ENCODE data around the gene FMN1. TPM values are rescaled to one million over a fixed set of nuclear protein-coding genes. Genes with fewer than 3 reads are reported as not detected.
A peak's percentile ranks its signal among the peaks of the same experiment; 100 is the strongest.

Gene FMN1
- total RNA-seq, 1 experiment from 2014 or later: 2.4 TPM

DNA sequence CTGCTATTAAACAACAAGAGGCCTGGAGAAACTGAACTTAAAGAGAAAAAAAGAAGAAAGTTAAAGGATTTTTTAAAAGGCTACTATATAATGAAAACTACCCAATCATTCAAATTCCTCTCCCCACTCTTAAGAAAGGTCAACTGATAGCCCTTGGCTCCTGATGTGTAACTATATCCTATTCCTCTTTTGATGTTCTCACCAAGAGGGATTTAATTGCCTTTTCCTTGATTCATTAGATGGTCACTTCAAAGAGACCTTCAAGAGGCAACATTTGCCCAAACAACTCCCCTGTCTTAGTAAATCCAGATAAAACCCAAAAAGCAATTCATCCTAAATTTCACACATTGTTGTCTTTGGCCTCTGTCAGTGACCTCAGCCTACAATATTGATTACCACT is 86.0 kb downstream of the FMN1 start:
- no peaks in the 10 kb centered on the region for H3K9me3 ChIP-seq (ENCODE audit: low read length)
- no TSS peak for BruUV-seq (replicated peaks)
- ChIA-PET CTCF (no interaction called here), POLR2A (ENCODE audit: unreplicated experiment) (interaction anchor here (0.6 kb wide), 1 partner anchor 1782 kb away, joined by 4 read pairs; the partner anchor contains the start of gene KLF13)
- no peaks in the 10 kb centered on the region for H4K20me1 ChIP-seq (ENCODE audit: low read length)
- no peak overlapping the region for H3K4me3 ChIP-seq (ENCODE audit: low read length)
- H3K79me2 ChIP-seq (ENCODE audit: low read length): no peaks in the 10 kb centered on the region
- peak overlapping the region; percentile 28 for H3K4me2 ChIP-seq (ENCODE audit: low read length)
- no peaks in the 10 kb centered on the region for H3K9me2 ChIP-seq (replicated peaks; ENCODE audit: low read length)
- intact Hi-C loops (cut with micrococcal nuclease): no loop called here
- peak overlapping the region; percentile 66 for H3K27ac ChIP-seq (ENCODE audit: low read length)
- peaks cover 65% of the 10 kb centered on the region for H3K4me1 ChIP-seq (ENCODE audit: insufficient read depth, low read length)
- peak overlapping the region; percentile 3; the same call in 1 of the 2 replicates for H3K9ac ChIP-seq (ENCODE audit: low read length)
- no peaks in the 10 kb centered on the region for H3K36me3 ChIP-seq (ENCODE audit: low read depth, low read length)
- no peaks in the 10 kb centered on the region for H3K27me3 ChIP-seq (ENCODE audit: low read length)
- peaks cover 5% of the 10 kb centered on the region for H3F3A ChIP-seq (ENCODE audit: low read length, unreplicated experiment)
- no peak for DNase-seq
- ATAC-seq: no peak
- no peak overlapping the region for H2AFZ ChIP-seq (ENCODE audit: low read length)
- TF ChIP-seq, protein P1, sequence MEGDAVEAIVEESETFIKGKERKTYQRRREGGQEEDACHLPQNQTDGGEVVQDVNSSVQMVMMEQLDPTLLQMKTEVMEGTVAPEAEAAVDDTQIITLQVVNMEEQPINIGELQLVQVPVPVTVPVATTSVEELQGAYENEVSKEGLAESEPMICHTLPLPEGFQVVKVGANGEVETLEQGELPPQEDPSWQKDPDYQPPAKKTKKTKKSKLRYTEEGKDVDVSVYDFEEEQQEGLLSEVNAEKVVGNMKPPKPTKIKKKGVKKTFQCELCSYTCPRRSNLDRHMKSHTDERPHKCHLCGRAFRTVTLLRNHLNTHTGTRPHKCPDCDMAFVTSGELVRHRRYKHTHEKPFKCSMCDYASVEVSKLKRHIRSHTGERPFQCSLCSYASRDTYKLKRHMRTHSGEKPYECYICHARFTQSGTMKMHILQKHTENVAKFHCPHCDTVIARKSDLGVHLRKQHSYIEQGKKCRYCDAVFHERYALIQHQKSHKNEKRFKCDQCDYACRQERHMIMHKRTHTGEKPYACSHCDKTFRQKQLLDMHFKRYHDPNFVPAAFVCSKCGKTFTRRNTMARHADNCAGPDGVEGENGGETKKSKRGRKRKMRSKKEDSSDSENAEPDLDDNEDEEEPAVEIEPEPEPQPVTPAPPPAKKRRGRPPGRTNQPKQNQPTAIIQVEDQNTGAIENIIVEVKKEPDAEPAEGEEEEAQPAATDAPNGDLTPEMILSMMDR (conservative IDR thresholded peaks at IDR 0.05; ENCODE audit: low read depth, low read length): no peak
- TF ChIP-seq EZH2 (IDR thresholded peaks at IDR 0.05; ENCODE audit: low read length, unreplicated experiment) (no peak), EZH2phosphoT487 (IDR thresholded peaks at IDR 0.05; ENCODE audit: borderline replicate concordance, low read length) (no peak)

DNA sequence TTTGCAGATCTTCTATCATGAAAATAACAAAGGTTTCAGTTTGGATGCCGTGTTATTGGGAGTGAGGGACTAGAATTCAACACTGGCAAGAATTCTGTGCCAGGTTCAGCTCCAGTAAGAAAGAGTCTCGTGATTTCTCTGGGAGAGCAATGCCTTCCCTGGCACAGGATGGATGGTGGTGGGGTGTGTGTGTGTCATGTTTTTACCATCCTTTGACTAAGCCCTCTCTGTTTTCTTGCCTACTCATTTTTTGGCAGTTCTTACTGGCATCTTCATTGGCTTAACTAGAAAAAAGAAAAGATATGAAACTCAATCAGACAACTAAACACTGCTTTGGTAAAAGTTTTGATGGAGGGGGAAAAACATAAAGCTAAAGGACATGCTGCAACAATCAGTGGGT is 86.6 kb downstream of the FMN1 start:
- no peak overlapping the region for H3K4me3 ChIP-seq (ENCODE audit: low read length)
- no peak overlapping the region for H2AFZ ChIP-seq (ENCODE audit: low read length)
- peak; percentile 62 for ATAC-seq
- H3K27ac ChIP-seq (ENCODE audit: low read length): peak overlapping the region; percentile 66
- intact Hi-C loops (cut with micrococcal nuclease): no loop called here
- POLR2A ChIA-PET (ENCODE audit: unreplicated experiment): interaction anchor here (0.6 kb wide), 1 partner anchor 1781 kb away, joined by 4 read pairs; the partner anchor contains the start of gene KLF13
- H4K20me1 ChIP-seq (ENCODE audit: low read length): no peaks in the 10 kb centered on the region
- CTCF ChIA-PET: no interaction called here
- no peaks in the 10 kb centered on the region for H3K9me2 ChIP-seq (replicated peaks; ENCODE audit: low read length)
- H3F3A ChIP-seq (ENCODE audit: low read length, unreplicated experiment): peaks cover 5% of the 10 kb centered on the region
- H3K4me1 ChIP-seq (ENCODE audit: insufficient read depth, low read length): peaks cover 70% of the 10 kb centered on the region
- peak overlapping the region; percentile 3; the same call in 1 of the 2 replicates for H3K9ac ChIP-seq (ENCODE audit: low read length)
- no TSS peak for BruUV-seq (replicated peaks)
- peak overlapping the region; percentile 28 for H3K4me2 ChIP-seq (ENCODE audit: low read length)
- no peaks in the 10 kb centered on the region for H3K79me2 ChIP-seq (ENCODE audit: low read length)
- DNase-seq: peak; percentile 82
- no peaks in the 10 kb centered on the region for H3K36me3 ChIP-seq (ENCODE audit: low read depth, low read length)
- no peaks in the 10 kb centered on the region for H3K9me3 ChIP-seq (ENCODE audit: low read length)
- H3K27me3 ChIP-seq (ENCODE audit: low read length): no peaks in the 10 kb centered on the region
- TF ChIP-seq, protein P1 (conservative IDR thresholded peaks at IDR 0.05; ENCODE audit: low read depth, low read length): no peak
- no peak for TF ChIP-seq EZH2 (IDR thresholded peaks at IDR 0.05; ENCODE audit: low read length, unreplicated experiment)
- no peak for TF ChIP-seq EZH2phosphoT487 (IDR thresholded peaks at IDR 0.05; ENCODE audit: borderline replicate concordance, low read length)

GRCh38 chr15:33104212-33104611 is 90.3 kb downstream of the FMN1 start:
- BruUV-seq (replicated peaks): no TSS peak
- H3K4me3 ChIP-seq (ENCODE audit: low read length): peak overlapping the region; percentile 30; the same call in 1 of the 2 replicates
- no peaks in the 10 kb centered on the region for H3K27me3 ChIP-seq (ENCODE audit: low read length)
- H3K27ac ChIP-seq (ENCODE audit: low read length): peak overlapping the region; percentile 86
- H3K9ac ChIP-seq (ENCODE audit: low read length): peak overlapping the region; percentile 51
- no peaks in the 10 kb centered on the region for H3K79me2 ChIP-seq (ENCODE audit: low read length)
- H2AFZ ChIP-seq (ENCODE audit: low read length): no peak overlapping the region
- H3K36me3 ChIP-seq (ENCODE audit: low read depth, low read length): no peaks in the 10 kb centered on the region
- CTCF ChIA-PET: interaction anchor here (0.6 kb wide), 1 partner anchor 17 kb away, joined by 4 read pairs; no protein-coding TSS in a partner anchor
- no peaks in the 10 kb centered on the region for H3K9me2 ChIP-seq (replicated peaks; ENCODE audit: low read length)
- H3F3A ChIP-seq (ENCODE audit: low read length, unreplicated experiment): peaks cover 5% of the 10 kb centered on the region
- TF ChIP-seq EZH2phosphoT487 (IDR thresholded peaks at IDR 0.05; ENCODE audit: borderline replicate concordance, low read length) (no peak), EZH2 (IDR thresholded peaks at IDR 0.05; ENCODE audit: low read length, unreplicated experiment) (no peak)
- TF ChIP-seq, protein P1 (conservative IDR thresholded peaks at IDR 0.05; ENCODE audit: low read depth, low read length): no peak
- intact Hi-C loops (cut with micrococcal nuclease): loop anchor here (2.0 kb wide), 1 partner anchor 35 kb away; no protein-coding TSS in a partner anchor
- H3K9me3 ChIP-seq (ENCODE audit: low read length): no peaks in the 10 kb centered on the region
- H3K4me1 ChIP-seq (ENCODE audit: insufficient read depth, low read length): peaks cover 44% of the 10 kb centered on the region
- POLR2A ChIA-PET (ENCODE audit: unreplicated experiment): no interaction called here
- H3K4me2 ChIP-seq (ENCODE audit: low read length): peak overlapping the region; percentile 77
- ATAC-seq (peak; percentile 97), DNase-seq (peak; percentile 91)
- no peaks in the 10 kb centered on the region for H4K20me1 ChIP-seq (ENCODE audit: low read length)

Data from PC-3 (cell line).